GM18519 (cell line): Measurements from ENCODE around the gene TMEM248.
"Not testable (repeated sequence)": the region's sequence is repeated elsewhere in the genome, so short reads cannot be mapped to it uniquely, and the experiment has no call there.

Source experiments
- ATAC-seq: cut with Tn5 transposase; IDR thresholded peaks from one replicate; pipeline ENCODE4 v1.9.1; 2021; ENCODE audit warnings: mild to moderate bottlenecking, moderate library complexity; ENCODE audit not compliant: unreplicated experiment, low FRiP score

Gene TMEM248, protein sequence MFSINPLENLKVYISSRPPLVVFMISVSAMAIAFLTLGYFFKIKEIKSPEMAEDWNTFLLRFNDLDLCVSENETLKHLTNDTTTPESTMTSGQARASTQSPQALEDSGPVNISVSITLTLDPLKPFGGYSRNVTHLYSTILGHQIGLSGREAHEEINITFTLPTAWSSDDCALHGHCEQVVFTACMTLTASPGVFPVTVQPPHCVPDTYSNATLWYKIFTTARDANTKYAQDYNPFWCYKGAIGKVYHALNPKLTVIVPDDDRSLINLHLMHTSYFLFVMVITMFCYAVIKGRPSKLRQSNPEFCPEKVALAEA

DNA sequence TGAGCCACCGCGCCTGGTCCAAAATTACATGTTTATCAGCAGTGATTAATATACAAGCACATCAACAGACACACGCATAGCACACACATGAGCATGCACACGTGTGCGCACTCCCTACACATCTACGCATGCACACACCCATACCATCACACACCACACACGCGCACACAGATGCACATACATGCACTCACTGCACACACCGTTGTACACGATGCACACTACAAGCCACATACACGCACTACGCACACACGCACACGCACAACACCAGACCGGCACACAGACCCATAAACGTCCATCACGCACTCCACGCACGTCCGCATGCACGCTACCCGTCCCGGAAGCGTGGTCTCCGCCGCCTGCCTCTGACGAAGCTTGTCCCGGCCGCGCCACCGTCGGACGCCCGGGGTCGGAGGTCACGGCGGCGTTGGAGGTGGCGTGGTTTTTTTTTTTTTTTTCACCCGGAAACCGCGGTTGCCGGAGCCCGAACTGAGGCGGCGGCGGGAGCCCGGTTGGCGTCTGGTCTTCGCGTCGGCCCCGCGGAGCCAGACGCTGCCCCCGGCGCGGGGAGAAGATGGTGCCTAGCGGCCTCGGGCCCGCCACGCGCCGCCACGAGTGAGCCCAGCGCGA, at the start of gene TMEM248:
TSS of gene TMEM248 (plus strand) at position 457 of the 627 bp plus-strand sequence. CDS start 20,641 bp downstream, outside the sequence.
- peak; percentile 60 for ATAC-seq

DNA sequence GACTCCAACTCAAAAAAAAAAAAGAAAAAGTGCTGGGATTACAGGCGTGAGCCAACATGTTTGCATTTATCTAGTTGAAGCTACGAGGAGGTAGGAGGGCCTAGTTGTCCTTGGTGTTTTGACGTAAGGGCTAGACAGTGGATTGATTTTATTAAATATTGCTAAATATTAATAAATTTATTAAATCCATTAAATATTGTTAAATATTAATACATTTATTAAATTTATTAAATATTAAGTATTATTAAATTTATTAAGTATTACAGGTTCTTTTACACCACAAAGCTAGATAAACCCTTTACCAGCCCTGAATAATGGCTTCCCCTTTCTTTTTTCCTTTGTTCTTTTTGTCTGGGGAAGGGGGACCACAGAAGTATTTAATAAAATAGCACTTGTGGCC, 47.5 kb upstream of the TMEM248 start:
- no peak for ATAC-seq

DNA sequence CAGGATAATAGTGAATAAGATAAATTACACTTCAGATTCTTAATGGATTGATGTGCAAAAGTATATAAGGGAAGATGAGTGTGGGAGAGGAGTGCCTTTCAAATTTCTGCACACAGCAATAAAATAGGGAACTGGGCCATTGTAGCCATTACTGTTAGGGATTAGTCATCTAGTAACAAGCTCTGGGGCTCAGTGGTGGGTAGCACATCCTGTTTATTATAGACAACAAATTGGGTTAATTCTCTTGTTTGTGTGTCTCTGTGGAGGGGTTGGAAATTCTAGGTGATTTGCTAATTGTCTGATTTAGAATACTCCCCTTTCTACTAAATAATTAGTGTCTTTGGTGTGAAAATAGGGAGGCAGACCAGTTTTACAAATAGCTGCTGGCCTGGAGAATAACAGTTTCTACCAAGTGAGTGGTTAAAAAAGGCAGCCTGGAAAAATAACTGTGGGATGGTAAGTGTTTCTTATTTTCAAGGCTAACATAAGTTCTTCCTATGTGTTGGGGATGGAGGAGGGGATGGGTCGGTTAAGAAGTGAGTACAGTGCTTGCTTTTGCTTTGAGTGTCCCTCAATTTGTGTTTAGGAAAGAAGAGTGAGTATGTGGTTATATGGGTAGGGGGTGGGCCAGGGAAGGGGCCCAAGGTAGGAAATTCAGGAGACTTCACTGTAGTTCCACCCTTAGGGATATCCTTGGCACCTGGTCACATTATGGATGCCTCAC, 43.3 kb upstream of the TMEM248 start:
- peak; percentile 92 for ATAC-seq

DNA sequence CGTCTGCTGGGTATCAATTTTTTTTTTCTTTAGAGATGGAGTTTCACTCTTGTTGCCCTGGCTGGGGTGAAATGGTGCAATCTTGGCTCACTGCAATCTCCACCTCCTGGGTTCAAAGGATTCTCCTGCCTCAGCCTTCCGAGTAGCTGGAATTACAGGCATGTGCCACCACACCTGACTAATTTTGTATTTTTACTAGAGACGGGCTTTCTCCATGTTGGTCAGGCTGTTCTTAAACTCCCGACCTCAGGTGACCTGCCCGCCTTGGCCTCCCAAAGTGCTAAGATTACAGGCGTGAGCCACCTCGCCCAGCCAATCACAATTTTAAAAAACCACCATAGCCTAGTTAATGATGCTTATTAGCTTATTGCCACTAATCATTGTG, 42.7 kb upstream of the TMEM248 start:
- ATAC-seq = not testable (repeated sequence)

DNA sequence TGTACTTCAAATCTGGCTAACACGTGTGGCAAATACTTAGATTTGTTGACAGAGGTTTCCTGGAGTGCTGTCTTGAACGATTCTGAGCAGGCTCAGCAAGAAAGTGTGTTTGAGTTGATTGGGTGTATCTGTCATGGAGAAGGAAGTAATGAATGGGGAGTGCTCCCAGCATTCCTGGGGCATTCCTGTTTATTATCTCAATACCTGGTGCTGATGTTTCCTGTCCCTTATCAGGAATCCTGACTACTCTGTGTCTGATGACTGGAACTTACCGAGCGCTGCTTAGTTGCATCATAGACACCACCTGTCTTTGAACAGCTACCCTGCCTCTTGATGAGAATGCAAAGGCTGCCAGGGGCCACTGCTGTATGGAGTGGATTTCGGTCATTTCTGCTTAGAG, 41.0 kb upstream of the TMEM248 start:
- no peak for ATAC-seq

DNA sequence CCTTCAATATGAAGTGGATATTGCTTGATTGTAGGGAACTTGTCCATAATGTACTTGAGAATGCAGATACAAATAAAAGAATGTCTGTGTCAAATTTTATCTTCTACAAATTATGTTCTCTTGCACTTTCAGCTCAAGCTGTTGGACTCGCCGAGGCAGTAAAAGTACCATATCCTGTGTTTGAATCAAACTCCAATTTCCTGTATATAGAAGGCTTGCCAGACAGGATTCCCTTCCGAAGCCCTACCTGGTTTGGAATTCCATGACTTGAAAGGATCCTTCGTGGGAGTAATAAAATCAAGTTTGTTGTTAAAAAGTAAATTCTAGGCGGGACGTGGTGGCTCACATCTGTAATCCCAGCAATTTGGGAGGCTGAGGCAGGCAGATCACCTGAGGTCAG, 40.4 kb upstream of the TMEM248 start:
- ATAC-seq = not testable (repeated sequence)

DNA sequence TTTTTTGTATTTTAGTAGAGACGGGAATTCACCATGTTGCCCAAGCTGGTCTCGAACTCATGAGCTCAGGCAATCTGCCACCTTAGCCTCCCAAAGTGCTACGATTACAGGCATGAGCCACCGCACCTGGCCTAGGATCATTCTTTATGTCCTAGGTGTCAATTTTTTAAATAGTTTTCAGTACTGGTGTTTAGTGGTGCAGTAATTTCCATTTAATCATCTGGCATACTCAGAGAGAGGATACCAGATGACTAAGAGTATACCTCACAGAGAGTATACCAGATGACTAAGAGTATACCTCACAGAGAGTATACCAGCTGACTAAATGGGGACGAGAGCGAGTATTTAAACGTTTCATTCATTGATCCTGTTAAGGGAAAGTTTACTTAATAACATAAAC, 37.3 kb upstream of the TMEM248 start:
- ATAC-seq = no peak

DNA sequence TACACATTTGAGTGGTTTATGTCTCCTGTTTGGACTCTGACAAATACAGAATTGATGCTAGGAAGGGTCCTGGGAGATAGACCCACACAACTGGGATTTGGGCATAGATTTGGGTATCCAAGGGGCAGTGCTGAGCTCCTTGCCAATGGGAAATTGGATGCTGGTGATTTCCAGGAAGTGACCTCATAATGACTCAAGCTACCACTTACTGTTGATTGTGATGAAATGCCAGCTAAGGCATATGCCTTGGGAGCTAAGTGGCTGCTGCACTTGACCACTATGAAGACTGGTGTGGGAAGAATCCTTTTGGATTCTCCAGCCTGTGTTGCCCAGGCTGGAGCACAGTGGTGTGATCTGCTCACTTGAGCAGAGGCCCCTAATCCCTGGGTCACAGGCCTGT, 36.5 kb upstream of the TMEM248 start:
- not testable (repeated sequence) for ATAC-seq

DNA sequence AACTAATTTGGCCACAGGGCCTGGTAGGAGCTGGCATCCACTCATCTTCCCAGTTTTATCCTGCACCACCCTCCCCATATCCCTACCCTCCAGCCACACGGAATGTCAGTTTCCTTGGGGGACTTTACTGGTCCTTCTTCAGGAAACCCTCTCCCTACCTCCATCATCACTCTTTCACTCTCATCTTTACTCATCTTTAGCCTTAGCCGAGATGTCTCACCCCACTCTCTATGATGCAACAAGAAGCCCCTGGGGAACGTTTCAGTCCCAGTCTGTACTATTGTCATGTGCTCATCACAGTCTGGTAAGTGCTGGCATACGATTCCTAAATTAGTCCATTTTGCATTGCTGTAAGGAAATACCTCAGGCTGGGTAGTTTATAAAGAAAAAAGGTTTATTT, 34.9 kb upstream of the TMEM248 start:
- peak; percentile 82 for ATAC-seq

DNA sequence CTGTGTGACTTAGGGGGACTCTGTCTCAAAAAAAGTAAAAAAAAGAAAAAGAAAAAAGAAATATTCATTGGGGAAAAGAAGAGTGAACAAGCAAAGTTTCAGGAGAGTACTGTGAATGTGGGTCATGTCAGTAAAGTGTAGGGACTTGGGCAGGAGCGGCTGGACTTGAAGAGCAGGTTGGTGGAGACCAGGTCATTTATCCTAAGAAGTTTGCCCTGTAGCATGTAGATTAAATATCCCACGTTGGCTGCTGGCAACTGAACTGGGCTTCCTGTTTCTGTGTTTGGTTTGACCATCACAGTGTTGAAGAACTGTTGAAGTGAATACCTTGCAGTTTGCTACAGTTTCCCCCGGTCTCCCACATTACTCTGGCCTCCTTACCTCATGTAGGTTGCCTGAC, 32.8 kb upstream of the TMEM248 start:
- not testable (repeated sequence) for ATAC-seq

DNA sequence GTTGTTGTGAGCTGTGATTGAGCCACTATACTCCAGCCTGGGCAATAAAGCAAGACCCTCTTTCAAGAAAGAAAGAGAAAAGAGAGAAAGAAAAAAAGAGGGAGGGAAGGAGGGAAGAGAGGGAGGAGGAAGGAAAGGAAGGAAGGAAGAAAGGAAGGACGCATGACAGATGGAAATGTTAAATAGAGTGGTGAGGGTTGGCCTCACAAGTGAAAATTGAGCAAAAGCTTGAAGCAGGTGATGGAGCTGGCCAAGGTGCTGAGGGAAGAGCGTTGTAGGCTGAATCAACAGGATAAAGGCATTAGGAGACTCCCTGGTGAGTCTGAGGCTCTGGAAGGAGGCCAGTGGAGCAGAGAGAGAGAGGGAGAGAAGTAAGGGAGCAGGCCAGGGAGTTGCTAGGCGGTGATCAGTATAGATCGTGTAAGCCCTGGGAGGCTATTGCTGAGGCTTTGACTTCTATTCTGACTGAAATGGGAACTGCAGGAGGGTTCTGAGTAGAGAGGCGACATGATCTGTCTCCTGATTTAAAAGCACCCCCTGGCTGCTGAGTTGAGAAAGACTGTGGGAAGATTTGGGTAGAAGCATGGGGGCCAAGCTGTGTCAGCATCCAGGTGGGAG, 26.5 kb upstream of the TMEM248 start:
- ATAC-seq = no peak

DNA sequence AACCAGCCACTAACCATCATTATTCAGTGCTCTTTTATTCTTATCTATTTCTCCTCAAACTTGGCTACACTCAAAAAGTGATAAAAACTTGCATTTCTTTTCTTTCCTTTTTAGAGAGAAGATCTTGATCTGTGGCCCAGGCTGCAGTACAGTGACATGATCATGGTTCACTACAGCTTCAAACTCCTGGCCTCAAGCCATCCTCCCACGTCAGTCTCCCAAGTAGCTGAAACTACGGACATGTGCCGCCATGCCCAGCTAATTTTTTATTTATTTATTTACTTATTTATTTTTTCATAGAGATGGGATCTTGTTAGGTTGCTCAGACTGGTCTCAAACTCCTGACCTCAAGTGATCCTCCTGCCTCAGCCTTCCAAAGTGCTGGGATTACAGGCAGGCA, 24.6 kb upstream of the TMEM248 start:
- ATAC-seq = no peak

DNA sequence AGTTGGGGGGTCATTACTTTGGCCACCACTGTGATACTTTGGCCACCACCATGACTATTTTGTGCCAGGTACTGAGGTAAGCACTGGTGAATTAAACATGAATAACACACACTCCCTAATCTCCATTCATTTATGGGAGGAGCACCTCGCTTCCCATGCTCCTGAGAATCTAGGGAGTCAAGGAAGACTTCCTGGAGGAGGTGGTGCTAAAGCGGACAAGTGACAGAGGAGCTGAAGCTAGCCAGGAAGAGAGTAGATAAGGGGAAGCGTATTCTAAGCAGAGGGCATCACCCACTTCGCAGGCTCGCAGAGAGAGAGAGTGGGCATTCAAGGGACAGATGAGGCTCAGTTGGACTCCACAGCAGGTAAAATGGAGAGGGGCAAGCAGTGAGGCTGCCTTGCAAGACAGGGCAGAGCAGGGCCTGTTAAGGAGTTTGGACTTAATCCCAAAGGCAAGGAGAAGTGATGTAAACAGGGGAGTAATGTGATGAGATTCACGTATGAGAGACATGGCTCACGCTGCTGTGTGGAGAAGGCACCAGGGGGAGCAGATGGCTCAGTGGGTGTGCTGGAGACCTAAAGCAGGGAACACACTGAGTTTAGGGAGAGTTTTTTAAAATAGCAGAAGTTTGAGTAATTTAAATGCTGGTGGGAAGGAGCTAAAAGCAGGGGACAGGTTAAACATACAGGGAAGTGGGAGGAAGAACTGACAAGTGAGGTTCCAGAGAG, 21.3 kb upstream of the TMEM248 start:
- ATAC-seq = no peak

DNA sequence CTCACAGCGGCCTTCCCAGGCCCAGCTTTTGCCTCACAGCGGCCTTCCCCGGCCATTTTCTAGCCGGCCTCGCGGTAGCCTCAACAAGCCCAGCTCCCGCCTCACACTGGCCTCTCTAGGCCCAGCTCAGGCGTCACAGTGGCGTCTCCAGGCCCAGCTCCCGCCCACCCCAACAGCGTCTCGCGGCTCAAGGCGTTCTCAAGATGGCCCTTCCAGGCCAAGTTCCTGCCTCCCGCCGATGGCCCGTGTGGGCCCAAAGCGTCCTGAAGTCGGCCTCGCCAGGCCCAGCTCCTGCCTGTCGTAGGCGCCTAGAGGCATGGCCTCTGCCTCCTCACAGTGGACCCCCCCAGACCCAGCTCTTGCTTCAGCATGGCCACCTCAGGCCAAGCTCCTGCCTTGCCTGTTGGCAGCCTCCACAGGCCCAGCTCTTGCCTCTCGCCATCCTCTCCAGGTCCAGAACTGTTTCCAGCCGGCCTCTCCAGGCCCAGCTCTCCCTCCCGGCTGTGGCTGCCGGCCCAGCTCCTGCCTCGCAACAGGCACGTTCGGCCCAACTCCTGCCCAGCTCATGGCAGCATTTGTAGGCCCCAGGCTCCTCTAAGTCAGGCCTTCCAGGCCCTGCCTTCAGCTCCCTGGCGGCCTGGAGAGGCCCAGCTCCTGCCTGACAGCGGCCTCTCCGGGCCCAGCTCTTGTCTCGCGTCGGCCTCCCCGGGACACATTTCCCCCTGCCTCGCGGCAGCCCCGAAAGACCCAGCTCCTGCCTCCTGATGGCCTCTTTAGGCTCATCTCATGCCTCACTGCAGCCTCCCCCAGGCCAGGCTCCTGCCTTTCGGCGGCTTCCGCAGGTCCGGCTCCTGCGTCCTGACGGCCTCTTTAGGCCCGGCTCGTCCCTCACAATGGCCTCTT, 18.8 kb upstream of the TMEM248 start:
- no peak for ATAC-seq

DNA sequence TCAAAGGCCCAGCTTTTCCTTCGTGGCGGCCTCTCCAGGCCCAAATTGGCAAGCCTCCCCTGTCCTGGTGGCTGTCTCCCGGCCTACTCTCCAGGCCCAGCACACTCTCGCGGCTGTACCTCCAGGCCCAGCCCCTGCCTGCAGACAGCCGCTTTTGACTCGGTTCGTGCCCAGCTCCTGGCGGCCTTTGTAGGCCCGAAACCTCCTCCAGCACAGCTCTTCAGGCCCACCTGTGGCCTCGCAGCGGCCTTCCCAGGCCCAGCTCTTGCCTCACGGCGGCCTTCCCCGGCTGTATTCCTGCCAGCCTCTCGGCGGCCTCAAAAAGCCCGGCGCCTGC, 18.2 kb upstream of the TMEM248 start:
- ATAC-seq = no peak

DNA sequence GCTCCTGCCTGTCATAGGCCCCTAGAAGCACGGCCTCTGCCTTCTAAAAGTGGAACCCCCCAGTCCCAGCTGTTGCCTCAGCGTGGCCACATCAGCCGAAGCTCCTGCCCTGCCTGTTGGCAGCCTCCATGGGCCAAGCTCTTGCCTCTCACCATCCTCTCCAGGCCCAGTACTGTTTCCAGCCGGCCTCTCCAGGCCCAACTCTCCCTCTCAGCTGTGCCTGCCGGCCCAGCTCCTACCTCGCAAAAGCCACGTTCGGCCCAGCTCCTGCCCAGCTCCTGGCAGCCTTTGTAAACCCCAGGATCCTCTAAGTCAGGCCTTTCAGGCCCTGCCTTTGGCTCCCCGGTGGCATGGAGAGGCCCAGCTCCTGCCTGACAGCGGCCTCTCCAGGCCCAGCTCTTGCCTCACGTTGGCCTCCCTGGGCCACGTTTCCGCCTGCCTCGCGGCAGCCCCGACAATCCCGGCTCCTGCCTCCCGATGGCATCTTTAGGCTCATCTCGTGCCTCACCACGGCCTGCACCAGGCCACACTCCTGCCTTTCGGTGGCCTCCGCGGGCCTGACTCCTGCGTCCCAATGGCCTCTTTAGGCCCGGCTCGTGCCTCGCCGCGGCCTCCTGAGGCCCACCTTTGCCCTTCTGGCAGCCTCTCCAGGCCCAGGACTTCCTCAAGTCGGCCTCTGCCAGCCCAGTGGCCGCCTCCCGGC, 17.5 kb upstream of the TMEM248 start:
- ATAC-seq = no peak

DNA sequence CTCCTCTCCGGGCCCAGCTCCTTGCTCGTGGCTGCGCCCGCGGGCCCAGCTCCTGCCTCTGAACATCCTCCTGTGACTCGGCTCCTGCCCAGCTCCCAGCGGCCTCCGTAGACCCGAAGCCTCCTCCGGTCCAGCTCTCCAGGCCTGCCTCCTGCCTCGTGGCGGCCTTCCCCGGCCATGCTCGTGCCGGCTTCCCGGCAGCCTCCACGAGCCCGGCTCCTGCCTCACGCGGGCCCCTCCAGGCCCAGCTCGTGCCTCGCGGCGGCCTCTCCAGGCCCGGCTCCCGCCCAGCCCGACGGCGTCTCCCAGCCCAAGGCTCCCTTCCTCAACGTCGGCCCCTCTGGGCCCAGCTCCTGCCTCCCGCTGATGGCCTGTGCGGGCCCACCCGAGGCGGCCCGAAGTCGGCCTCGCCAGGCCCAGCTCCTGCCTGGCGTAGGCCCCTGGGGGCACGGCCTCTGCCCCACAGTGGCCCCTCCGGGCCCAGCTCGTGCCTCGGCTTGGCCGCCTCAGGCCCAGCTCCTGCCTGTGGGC, 16.9 kb upstream of the TMEM248 start:
- no peak for ATAC-seq

DNA sequence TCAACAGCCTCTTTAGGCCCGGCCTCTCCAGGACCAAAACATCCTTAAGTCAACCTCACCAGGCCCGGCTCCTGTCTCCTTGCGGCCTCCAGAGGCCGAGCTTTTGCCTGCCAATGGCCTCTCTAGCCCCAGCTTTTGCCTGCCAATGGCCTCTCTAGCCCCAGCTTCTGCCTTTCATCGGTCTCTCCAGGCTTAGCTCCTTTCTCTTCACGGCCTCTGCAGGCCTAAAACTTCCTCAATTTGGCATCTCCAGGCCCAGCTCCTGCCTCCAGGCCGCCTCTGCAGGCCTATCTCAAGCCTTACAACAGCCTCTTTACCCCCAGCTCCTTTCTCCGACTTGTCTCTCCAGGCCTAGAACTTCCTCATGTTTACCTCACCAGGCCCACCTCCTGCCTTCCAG, 15.7 kb upstream of the TMEM248 start:
- no peak for ATAC-seq

DNA sequence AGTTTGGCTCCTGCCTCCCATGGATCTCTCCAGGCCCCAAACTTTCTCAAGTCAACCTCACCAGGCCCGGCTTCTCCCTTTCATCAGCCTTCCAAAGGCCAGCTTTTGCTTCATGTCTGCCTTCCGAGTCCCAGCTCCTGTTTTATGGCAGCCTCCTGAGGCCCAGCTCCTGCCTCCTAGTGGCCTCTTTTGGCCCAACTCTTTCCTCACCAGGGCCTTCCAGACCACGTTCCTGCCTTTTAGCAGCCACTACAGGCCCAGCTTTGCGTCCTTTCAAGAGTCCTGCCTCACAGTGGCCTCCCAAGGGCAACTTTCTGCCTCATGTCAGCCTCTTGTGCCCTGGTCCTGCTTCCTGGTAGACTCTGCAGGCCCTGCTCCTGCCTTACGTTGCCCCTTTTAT, 15.3 kb upstream of the TMEM248 start:
- no peak for ATAC-seq
